ENCODE results near the gene RC3H2. TPM values are rescaled to one million over a fixed set of nuclear protein-coding genes. Genes with fewer than 3 reads are reported as not detected.
A peak's percentile ranks its signal among the peaks of the same experiment; 100 is the strongest.

Gene RC3H2
- total and polyA plus RNA-seq, 10 of the 15 experiments (the other 5 are each of a cell fraction or from before 2014, with no cell fraction given), result 7.2 to 25.5 (median 16.1) TPM

DNA sequence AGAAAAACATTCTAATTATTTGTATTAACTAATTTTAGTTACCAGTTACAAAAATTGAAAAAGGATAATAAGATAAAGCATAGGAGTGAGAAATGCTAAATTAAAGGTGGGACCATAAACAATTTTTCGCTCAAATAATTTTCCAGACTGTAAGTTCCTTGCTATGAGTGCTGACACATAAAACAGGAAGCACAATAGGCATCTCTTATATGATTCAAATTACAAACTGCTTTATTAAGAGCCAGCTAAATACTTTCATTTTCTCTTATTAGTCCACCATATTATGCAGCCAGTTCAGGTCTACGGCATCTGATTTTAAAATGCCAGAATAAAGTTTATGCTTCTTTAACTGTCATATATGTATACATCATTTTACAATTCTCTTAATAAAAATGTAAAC is 4.4 kb downstream of the RC3H2 start (continued):
- TF ChIP-seq RELB (IDR thresholded peaks at IDR 0.05; ENCODE audit: low read depth), result peak; percentile 48; the same call in 1 of the 2 replicates
- no peak for TF ChIP-seq NFYA (IDR thresholded peaks at IDR 0.05; ENCODE audit: borderline replicate concordance, low read depth, low read length)

DNA sequence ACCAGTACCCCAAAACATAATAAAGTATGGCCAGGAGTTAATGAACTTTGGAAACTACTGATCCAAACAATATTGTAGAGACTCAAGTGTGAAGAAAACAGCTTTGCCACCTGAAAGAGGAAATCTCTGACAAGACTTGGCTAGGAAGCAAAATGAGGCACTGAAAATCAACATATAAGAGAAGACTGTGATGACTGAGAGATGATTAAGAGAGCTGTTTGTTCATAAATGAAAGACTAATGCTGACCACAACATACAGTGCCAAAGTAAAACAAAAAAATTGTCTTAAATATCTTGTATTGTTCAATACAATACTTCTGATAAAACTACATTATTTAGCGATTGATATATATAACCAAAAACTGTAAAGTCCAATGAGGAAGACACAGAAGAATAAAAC is 7.2 kb downstream of the RC3H2 start:
- no peak for FAIRE-seq
- ATAC-seq, result peak; percentile 10; the same call in 1 of the 3 replicates
- TF ChIP-seq, protein P1, sequence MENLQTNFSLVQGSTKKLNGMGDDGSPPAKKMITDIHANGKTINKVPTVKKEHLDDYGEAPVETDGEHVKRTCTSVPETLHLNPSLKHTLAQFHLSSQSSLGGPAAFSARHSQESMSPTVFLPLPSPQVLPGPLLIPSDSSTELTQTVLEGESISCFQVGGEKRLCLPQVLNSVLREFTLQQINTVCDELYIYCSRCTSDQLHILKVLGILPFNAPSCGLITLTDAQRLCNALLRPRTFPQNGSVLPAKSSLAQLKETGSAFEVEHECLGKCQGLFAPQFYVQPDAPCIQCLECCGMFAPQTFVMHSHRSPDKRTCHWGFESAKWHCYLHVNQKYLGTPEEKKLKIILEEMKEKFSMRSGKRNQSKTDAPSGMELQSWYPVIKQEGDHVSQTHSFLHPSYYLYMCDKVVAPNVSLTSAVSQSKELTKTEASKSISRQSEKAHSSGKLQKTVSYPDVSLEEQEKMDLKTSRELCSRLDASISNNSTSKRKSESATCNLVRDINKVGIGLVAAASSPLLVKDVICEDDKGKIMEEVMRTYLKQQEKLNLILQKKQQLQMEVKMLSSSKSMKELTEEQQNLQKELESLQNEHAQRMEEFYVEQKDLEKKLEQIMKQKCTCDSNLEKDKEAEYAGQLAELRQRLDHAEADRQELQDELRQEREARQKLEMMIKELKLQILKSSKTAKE (IDR thresholded peaks at IDR 0.05; ENCODE audit: low read depth, poor library complexity, severe bottlenecking), result no peak
- no peak for TF ChIP-seq ZSCAN29 (IDR thresholded peaks at IDR 0.05)
- TF ChIP-seq RELA (IDR thresholded peaks at IDR 0.05; ENCODE audit: borderline replicate concordance, partially characterized antibody), result no peak
- TF ChIP-seq KAT2A (conservative IDR thresholded peaks at IDR 0.05; ENCODE audit: control insufficient read depth, low read depth, low read length), result no peak
- no peak for TF ChIP-seq IRF4 (IDR thresholded peaks at IDR 0.05; ENCODE audit: low read depth, low read length)
- TF ChIP-seq LARP7 (IDR thresholded peaks at IDR 0.05), result no peak
- no peak for TF ChIP-seq RBBP5 (conservative IDR thresholded peaks at IDR 0.05)
- TF ChIP-seq PKNOX1 (IDR thresholded peaks at IDR 0.05), result no peak
- no peak for TF ChIP-seq RCOR1 (conservative IDR thresholded peaks at IDR 0.05; ENCODE audit: low read depth, low read length)
- no peak for TF ChIP-seq ZNF274 (IDR thresholded peaks at IDR 0.05; ENCODE audit: insufficient read depth, insufficient read length)
- TF ChIP-seq, protein P2, sequence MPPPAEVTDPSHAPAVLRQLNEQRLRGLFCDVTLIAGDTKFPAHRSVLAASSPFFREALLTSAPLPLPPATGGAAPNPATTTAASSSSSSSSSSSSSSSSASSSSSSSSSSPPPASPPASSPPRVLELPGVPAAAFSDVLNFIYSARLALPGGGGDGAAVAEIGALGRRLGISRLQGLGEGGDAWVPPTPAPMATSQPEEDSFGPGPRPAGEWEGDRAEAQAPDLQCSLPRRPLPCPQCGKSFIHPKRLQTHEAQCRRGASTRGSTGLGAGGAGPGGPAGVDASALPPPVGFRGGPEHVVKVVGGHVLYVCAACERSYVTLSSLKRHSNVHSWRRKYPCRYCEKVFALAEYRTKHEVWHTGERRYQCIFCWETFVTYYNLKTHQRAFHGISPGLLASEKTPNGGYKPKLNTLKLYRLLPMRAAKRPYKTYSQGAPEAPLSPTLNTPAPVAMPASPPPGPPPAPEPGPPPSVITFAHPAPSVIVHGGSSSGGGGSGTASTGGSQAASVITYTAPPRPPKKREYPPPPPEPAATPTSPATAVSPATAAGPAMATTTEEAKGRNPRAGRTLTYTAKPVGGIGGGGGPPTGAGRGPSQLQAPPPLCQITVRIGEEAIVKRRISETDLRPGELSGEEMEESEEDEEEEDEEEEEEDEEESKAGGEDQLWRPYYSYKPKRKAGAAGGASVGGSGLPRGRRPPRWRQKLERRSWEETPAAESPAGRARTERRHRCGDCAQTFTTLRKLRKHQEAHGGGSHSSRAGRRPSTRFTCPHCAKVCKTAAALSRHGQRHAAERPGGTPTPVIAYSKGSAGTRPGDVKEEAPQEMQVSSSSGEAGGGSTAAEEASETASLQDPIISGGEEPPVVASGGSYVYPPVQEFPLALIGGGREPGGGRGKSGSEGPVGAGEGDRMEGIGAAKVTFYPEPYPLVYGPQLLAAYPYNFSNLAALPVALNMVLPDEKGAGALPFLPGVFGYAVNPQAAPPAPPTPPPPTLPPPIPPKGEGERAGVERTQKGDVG (CRISPR knock-in tag; IDR thresholded peaks at IDR 0.05), result no peak
- TF ChIP-seq SIN3A (IDR thresholded peaks at IDR 0.05; ENCODE audit: low read depth, low read length), result no peak
- no peak for TF ChIP-seq MYC (IDR thresholded peaks at IDR 0.05; ENCODE audit: insufficient read depth, insufficient read length, insufficient replicate concordance, low read length, severe bottlenecking)

More for the DNA sequence above, 7.2 kb downstream of the RC3H2 start:
- WGBS (ENCODE audit: insufficient coverage, insufficient replicate concordance, low lambda C conversion rate, missing lambda C conversion rate), result 95% methylated on average over 1 of the region's 1 CpG
- in situ Hi-C loops (cut with MboI), result no loop called here
- ChIA-PET SMC1A (ENCODE audit: uncharacterized antibody, unreplicated experiment) (interaction anchor here (0.7 to 3.4 kb wide), 7 partner anchors 15 to 102 kb away, joined by 3 to 10 read pairs (median 4); partner anchors contain the start of genes PDCL and ZBTB6), CTCF (interaction anchor here (1.1 to 2.9 kb wide), 5 partner anchors 11 to 451 kb away, joined by 3 to 12 read pairs (median 5); no protein-coding TSS in a partner anchor), RAD21 (ENCODE audit: unreplicated experiment) (interaction anchor here (1.3 kb wide), 1 partner anchor 93 kb away, joined by 3 read pairs; no protein-coding TSS in a partner anchor), POLR2A (interaction anchor here (1.1 to 1.8 kb wide), 2 partner anchors 13 to 15 kb away, joined by 3 to 4 read pairs; no protein-coding TSS in a partner anchor)
- DNase-seq (ENCODE audit: low read depth, low spot score), result no peak
- Histone ChIP-seq H3K36me3 (ENCODE audit: control insufficient read depth in 2 of 2, insufficient read depth in 2 of 2, low read length in 1 of 2) (peaks cover 0 to 8% of the 10 kb centered on the region in 2 experiments; a peak in 3 of 4 replicates), H3K4me3 (no peak overlapping the region), H3K4me2 (ENCODE audit: control insufficient read depth, insufficient read depth) (no peak overlapping the region), H3K9ac (ENCODE audit: control insufficient read depth, insufficient read depth, low read length) (no peak overlapping the region), H2AFZ (ENCODE audit: control insufficient read depth, low read depth, low read length) (no peak overlapping the region), H3K4me1 (ENCODE audit: control insufficient read depth, insufficient read depth, low read length) (peaks cover 6% of the 10 kb centered on the region), H3K79me2 (ENCODE audit: control insufficient read depth, insufficient read depth, low read length) (peaks cover 50% of the 10 kb centered on the region), H3K27me3 (replicated peaks in 1 of 2; ENCODE audit: control insufficient read depth in 2 of 2, insufficient read depth in 2 of 2, low read length in 1 of 2) (no peaks in the 10 kb centered on the region), H3K9me3 (replicated peaks; ENCODE audit: control insufficient read depth, insufficient read depth, low read length) (no peaks in the 10 kb centered on the region), H4K20me1 (ENCODE audit: control insufficient read depth, insufficient read depth) (no peaks in the 10 kb centered on the region), H3K27ac (ENCODE audit: control insufficient read depth, insufficient read depth) (no peak overlapping the region)
- intact Hi-C loops (cut with micrococcal nuclease; ENCODE audit: unreplicated experiment), result loop anchor here (2.0 kb wide), 1 partner anchor 93 kb away; no protein-coding TSS in a partner anchor
- BruUV-seq (replicated peaks), result no TSS peak
